Bone marrow (tissue), 2 donors: ENCODE data around the gene SLC39A13.

Source experiments
- DNase-seq, 2 donors: peaks; one replicate each; lab custom pipeline; 2025; lab: John Stamatoyannopoulos, UW

The SLC39A13 gene

GRCh38 chr11:47430524-47430923, 22.1 kb downstream of the SLC39A13 start:
- no peak for DNase-seq

GRCh38 chr11:47431356-47432083, 23.1 kb downstream of the SLC39A13 start:
- no peak for DNase-seq

GRCh38 chr11:47433157-47433556, 24.8 kb downstream of the SLC39A13 start:
- DNase-seq, result no peak

GRCh38 chr11:47434011-47434786, 25.8 kb downstream of the SLC39A13 start:
- no peak for DNase-seq

GRCh38 chr11:47435687-47436086, 27.3 kb downstream of the SLC39A13 start:
- DNase-seq, result no peak

GRCh38 chr11:47436726-47437125, 28.3 kb downstream of the SLC39A13 start:
- no peak for DNase-seq

- no peak for DNase-seq
These were observed 28.9 kb downstream of the SLC39A13 start for GRCh38 chr11:47437218-47437745.

GRCh38 chr11:47437746-47438418, 29.5 kb downstream of the SLC39A13 start:
- no peak for DNase-seq

- no peak for DNase-seq
These were observed 30.3 kb downstream of the SLC39A13 start for GRCh38 chr11:47438721-47439120.

GRCh38 chr11:47440054-47440476, 31.7 kb downstream of the SLC39A13 start:
- DNase-seq, result no peak

- no peak for DNase-seq
These were observed 33.0 kb downstream of the SLC39A13 start for GRCh38 chr11:47441421-47441820.

- no peak for DNase-seq
These were observed 34.1 kb downstream of the SLC39A13 start for GRCh38 chr11:47442514-47442913.

- no peak for DNase-seq
These were observed 34.8 kb downstream of the SLC39A13 start for GRCh38 chr11:47443028-47443700.

GRCh38 chr11:47443817-47444216, 35.4 kb downstream of the SLC39A13 start:
- DNase-seq, result no peak

GRCh38 chr11:47445840-47446239, 37.5 kb downstream of the SLC39A13 start:
- no peak for DNase-seq

GRCh38 chr11:47446833-47447232, 38.4 kb downstream of the SLC39A13 start:
- no peak for DNase-seq

- no peak for DNase-seq
These were observed 39.5 kb downstream of the SLC39A13 start for GRCh38 chr11:47447906-47448305.

GRCh38 chr11:47448566-47449427, 40.4 kb downstream of the SLC39A13 start, which contains the start of gene RAPSN:
TSS of gene RAPSN (minus strand) at chr11:47449136. CDS start at chr11:47448964, 172 bp downstream.
- no peak for DNase-seq

- DNase-seq, result no peak
These were observed 41.2 kb downstream of the SLC39A13 start for GRCh38 chr11:47449541-47449940.

- DNase-seq, result no peak
These were observed 43.0 kb downstream of the SLC39A13 start for GRCh38 chr11:47451436-47451835.

GRCh38 chr11:47451990-47452389, 43.6 kb downstream of the SLC39A13 start:
- no peak for DNase-seq
